Astrocyte of the cerebellum (primary cell): ENCODE measurements around the gene ACAP3.

Experiments used
- DNase-seq: peaks from one replicate; pipeline ENCODE4 v3.0.0-alpha.2; 2011; ENCODE audit warnings: low read depth
- H3K4me3 ChIP-seq: 2 replicates; pipeline ENCODE4 v1.5.1; 2011; ENCODE audit warnings: mild to moderate bottlenecking, low read depth, low read length, moderate library complexity
- CTCF ChIP-seq: IDR thresholded peaks from 2 replicates; pipeline ENCODE4 v1.5.1; 2012; ENCODE audit warnings: low read length, low read depth, moderate library complexity, mild to moderate bottlenecking; ENCODE audit errors: missing control alignments
- in situ Hi-C: cut with HindIII; loops from 2 replicates; pipeline ENCODE4 v1.10.0; 2017; ENCODE audit warnings: low sequenced_read_pairs

Gene ACAP3

GRCh38 chr1:1353389-1354151, 45.8 kb upstream of the ACAP3 start:
- no peak for TF ChIP-seq CTCF

GRCh38 chr1:1352786-1353388, 45.2 kb upstream of the ACAP3 start:
- no peak overlapping the region for H3K4me3 ChIP-seq
- no peak for TF ChIP-seq CTCF
- in situ Hi-C loops = no loop called here
- DNase-seq = no peak

More at GRCh38 chr1:1353389-1354151, 45.8 kb upstream of the ACAP3 start:
- in situ Hi-C loops = no loop called here
- DNase-seq = no peak
- no peak overlapping the region for H3K4me3 ChIP-seq

GRCh38 chr1:1351511-1352427, 44.0 kb upstream of the ACAP3 start:
- no peak overlapping the region for H3K4me3 ChIP-seq
- no peak for TF ChIP-seq CTCF
- in situ Hi-C loops = no loop called here
- no peak for DNase-seq

- TF ChIP-seq CTCF = peak; percentile 41
- H3K4me3 ChIP-seq = peak within 1 kb of the TSS; percentile 66
- in situ Hi-C loops = no loop called here
- DNase-seq = no peak
These were observed 41.7 kb upstream of the ACAP3 start, which contains the start of gene DVL1 for GRCh38 chr1:1349256-1350012. Gene DVL1 (minus strand): TSS chr1:1349418. CDS start chr1:1349065, 353 bp downstream.

GRCh38 chr1:1348420-1349255, 40.9 kb upstream of the ACAP3 start:
- H3K4me3 ChIP-seq = peak overlapping the region; percentile 66
- in situ Hi-C loops = no loop called here
- no peak for TF ChIP-seq CTCF
- DNase-seq = no peak
